Measurements from ENCODE around the gene SLC5A1. TPM values are rescaled to one million over a fixed set of nuclear protein-coding genes. Genes with fewer than 3 reads are reported as not detected.

The SLC5A1 gene
- total and polyA plus RNA-seq, 9 of the 15 experiments (the other 6 are each of a cell fraction or from before 2014, with no cell fraction given): not detected

DNA sequence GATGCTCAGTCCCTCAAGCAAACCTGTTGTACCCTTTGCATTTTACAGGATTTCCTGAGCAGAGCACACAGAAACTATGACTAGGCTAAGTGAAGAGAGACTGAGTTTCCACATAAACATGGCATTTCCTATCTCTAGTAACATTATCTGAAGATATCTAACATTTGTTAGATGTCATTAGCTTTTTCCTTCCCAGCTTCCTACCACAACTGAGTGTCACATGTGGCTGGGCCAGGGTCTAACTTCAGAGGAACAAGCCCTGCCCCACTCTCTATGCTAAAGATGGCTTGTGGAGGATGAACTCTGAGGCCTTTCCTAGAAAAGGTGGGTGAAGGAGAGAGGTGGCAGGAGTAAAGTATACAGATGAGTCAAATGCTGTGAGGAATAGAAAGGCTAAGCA lies 99.5 kb downstream of the SLC5A1 start:
- H3K27ac ChIP-seq (ENCODE audit: extremely low read depth, low read depth, low read length): no peak overlapping the region
- no peak for TF ChIP-seq MAFF (IDR thresholded peaks at IDR 0.05; ENCODE audit: low read length)
- no peak for TF ChIP-seq NR4A1 (CRISPR knock-in tag; IDR thresholded peaks at IDR 0.05)
- TF ChIP-seq NR4A1 (tag; IDR thresholded peaks at IDR 0.05): no peak
- no peak for TF ChIP-seq SMARCA5 (IDR thresholded peaks at IDR 0.05)
- no peak for TF ChIP-seq ZNF143 (CRISPR knock-in tag; IDR thresholded peaks at IDR 0.05)
- TF ChIP-seq NONO (IDR thresholded peaks at IDR 0.05; ENCODE audit: low read depth in 2 of 2, low read length in 1 of 2): no peak
- no peak for TF ChIP-seq MEIS2 (IDR thresholded peaks at IDR 0.05; ENCODE audit: partially characterized antibody)
- TF ChIP-seq FOXP1 (CRISPR knock-in tag; IDR thresholded peaks at IDR 0.05): no peak
- no peak for TF ChIP-seq MTA3 (IDR thresholded peaks at IDR 0.05; ENCODE audit: borderline replicate concordance)
- TF ChIP-seq ARID1B (IDR thresholded peaks at IDR 0.05): no peak
- TF ChIP-seq, protein P1, sequence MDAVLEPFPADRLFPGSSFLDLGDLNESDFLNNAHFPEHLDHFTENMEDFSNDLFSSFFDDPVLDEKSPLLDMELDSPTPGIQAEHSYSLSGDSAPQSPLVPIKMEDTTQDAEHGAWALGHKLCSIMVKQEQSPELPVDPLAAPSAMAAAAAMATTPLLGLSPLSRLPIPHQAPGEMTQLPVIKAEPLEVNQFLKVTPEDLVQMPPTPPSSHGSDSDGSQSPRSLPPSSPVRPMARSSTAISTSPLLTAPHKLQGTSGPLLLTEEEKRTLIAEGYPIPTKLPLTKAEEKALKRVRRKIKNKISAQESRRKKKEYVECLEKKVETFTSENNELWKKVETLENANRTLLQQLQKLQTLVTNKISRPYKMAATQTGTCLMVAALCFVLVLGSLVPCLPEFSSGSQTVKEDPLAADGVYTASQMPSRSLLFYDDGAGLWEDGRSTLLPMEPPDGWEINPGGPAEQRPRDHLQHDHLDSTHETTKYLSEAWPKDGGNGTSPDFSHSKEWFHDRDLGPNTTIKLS (IDR thresholded peaks at IDR 0.05; ENCODE audit: borderline replicate concordance, low read depth): no peak
- TF ChIP-seq KLF16 (IDR thresholded peaks at IDR 0.05): no peak
- TF ChIP-seq, protein P2, sequence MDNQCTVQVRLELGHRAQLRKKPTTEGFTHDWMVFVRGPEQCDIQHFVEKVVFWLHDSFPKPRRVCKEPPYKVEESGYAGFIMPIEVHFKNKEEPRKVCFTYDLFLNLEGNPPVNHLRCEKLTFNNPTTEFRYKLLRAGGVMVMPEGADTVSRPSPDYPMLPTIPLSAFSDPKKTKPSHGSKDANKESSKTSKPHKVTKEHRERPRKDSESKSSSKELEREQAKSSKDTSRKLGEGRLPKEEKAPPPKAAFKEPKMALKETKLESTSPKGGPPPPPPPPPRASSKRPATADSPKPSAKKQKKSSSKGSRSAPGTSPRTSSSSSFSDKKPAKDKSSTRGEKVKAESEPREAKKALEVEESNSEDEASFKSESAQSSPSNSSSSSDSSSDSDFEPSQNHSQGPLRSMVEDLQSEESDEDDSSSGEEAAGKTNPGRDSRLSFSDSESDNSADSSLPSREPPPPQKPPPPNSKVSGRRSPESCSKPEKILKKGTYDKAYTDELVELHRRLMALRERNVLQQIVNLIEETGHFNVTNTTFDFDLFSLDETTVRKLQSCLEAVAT (IDR thresholded peaks at IDR 0.05): no peak
- no peak for TF ChIP-seq RBM14 (IDR thresholded peaks at IDR 0.05; ENCODE audit: borderline replicate concordance, insufficient read depth, low read depth, low read length)
- no peak for TF ChIP-seq TRIM28 (IDR thresholded peaks at IDR 0.05)
- CTCF ChIA-PET (ENCODE audit: low intra/inter-chr PET ratio): no interaction called here
- no TSS peak for BruUV-seq (replicated peaks)
- no peaks in the 10 kb centered on the region for H3K36me3 ChIP-seq (ENCODE audit: control insufficient read depth, insufficient read depth, low read length)
- in situ Hi-C loops (cut with MboI) (no loop called here), intact Hi-C loops (cut with micrococcal nuclease) (no loop called here)
- H4K20me1 ChIP-seq (replicated peaks; ENCODE audit: control insufficient read depth, insufficient read depth, low read length): no peaks in the 10 kb centered on the region
- DNase-seq (ENCODE audit: extremely low read depth in 1 of 4, low spot score in 3 of 4) (no peak), FAIRE-seq (no peak), ATAC-seq (no peak)
- POLR2A ChIA-PET: no interaction called here
- H3K27me3 ChIP-seq (ENCODE audit: control insufficient read depth in 2 of 2, insufficient read depth in 2 of 2, low read length in 2 of 2): 0 out of 5 replicates have a peak, but pooled peaks cover 0 to 3% of the 10 kb centered on the region in 2 experiments
- H3K4me2 ChIP-seq (ENCODE audit: insufficient read depth, low read length): no peak overlapping the region
- H3K4me1 ChIP-seq (replicated peaks in 1 of 2; ENCODE audit: control insufficient read depth in 2 of 2, insufficient read depth in 2 of 2, low read length in 2 of 2): no peaks in the 10 kb centered on the region; a peak in 3 of 5 replicates
- H3K79me2 ChIP-seq (ENCODE audit: control insufficient read depth, insufficient read depth, low read length): no peaks in the 10 kb centered on the region
- no peak overlapping the region for H3K4me3 ChIP-seq
- H3K9me3 ChIP-seq (replicated peaks; ENCODE audit: control insufficient read depth, insufficient read depth, low read depth, low read length): no peaks in the 10 kb centered on the region
- H3K9ac ChIP-seq (ENCODE audit: insufficient read depth in 1 of 2, low read depth in 2 of 2, low read length in 2 of 2): no peak overlapping the region
- no peaks in the 10 kb centered on the region for H3K9me1 ChIP-seq (ENCODE audit: control insufficient read depth, insufficient read depth, low read length)
- H2AFZ ChIP-seq (ENCODE audit: low read depth, low read length): no peak overlapping the region

Measured in K562 (cell line).